GM21367 (cell line): ENCODE results near the gene HEXB.
"Not testable (repeated sequence)": the region's sequence is repeated elsewhere in the genome, so short reads cannot be mapped to it uniquely, and the experiment has no call there.

Source experiments
- ATAC-seq: cut with Tn5 transposase; IDR thresholded peaks from one replicate; pipeline ENCODE4 v1.9.1; 2021; ENCODE audit not compliant: unreplicated experiment

HEXB gene

DNA sequence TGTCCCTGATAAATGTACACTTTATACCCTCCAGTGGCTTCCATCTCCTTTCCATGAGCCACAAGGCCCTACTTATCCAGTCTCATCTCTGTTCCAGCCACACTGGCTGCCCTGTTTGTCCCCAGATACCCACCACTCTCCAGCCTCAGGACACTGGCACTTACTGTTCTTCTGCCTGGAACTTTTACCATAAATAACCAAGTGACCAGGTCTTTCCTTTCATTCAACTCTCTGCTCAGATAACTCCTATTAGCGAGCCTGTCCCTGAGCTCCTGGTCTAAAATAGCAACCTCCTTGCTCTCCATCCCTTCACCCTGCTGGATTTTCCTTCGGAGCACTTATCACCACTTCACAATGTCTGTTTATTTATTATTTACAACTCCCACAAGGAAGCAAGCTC lies 27.9 kb upstream of the HEXB start:
- no peak for ATAC-seq

DNA sequence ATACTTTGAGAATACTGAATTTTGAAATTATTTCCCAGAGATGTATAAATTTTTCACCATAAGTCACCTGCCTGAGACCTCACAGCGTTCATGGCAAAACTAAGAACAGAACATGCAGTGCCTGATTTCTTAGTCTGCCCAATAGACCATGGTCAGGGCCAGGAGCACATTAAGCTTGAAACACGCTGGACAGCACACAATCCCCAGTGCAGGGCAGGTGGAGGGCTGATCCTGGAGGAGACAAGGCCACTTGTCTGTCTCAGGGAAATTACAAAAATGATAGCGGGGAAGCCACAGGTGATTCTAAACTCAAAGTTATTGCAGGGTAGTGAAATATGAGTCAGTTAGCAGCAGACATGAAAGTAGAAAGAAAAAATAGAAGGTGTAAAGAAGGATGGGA lies 25.9 kb upstream of the HEXB start:
- ATAC-seq, result no peak

DNA sequence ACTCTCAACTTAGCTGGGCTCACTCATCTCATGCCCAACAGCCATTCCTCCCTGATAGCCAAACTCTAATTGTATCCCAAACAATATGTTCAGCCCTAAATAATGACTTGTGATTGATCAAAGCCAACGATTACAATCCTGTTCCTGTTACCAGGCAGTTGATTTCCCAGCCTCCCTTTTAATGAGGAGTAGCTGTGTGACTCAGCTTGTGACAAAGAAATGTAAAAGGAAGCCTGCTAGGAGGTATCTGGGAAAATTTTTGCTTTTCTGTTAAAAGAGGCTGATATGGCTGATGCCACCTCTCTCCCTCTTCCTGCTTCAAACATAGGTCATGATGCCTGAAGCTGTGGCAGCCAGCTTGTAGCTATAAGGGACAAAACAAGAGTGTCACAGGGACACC lies 24.9 kb upstream of the HEXB start:
- no peak for ATAC-seq

- ATAC-seq, result no peak
Observed at GRCh38 chr5:74660873-74661272, 24.2 kb upstream of the HEXB start.

- no peak for ATAC-seq
Observed at GRCh38 chr5:74664551-74664950, 20.5 kb upstream of the HEXB start.

DNA sequence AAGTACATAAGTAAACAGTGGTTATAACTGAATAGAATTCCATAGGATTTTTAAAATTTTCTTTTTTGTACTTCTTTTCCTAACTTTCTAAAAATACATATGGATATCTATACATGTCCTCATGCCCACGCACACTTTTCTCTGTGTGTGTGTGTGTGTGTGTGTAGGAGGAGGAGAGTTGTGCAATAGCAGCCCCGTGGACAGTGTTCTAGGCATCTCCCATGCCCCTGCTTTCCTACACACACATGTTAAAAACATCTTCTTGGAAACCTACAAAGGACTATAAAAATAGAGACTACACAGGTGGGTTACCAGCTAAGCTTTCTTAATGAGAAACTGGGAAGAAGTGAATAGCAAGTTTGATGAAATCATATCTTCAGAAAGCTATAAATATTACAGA lies 19.8 kb upstream of the HEXB start:
- ATAC-seq, result no peak

DNA sequence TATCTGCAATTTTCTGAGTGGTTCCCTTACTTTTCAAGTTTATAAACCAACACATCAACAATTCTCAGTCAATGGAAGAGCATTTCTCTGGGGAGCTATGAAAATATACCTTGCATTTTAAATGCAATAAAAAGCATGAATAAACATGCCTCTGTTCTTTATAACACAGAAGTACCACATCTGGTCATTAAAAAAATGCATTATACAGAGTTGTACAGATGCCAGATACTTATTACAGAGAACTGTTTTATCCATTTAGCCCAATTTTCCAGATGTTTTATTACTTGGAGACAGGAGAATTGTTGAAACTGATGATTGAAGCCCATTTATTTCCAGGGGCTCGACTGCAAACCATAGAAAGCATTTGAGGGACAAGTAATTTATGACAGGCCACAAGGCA lies 19.2 kb upstream of the HEXB start:
- ATAC-seq, result no peak

DNA sequence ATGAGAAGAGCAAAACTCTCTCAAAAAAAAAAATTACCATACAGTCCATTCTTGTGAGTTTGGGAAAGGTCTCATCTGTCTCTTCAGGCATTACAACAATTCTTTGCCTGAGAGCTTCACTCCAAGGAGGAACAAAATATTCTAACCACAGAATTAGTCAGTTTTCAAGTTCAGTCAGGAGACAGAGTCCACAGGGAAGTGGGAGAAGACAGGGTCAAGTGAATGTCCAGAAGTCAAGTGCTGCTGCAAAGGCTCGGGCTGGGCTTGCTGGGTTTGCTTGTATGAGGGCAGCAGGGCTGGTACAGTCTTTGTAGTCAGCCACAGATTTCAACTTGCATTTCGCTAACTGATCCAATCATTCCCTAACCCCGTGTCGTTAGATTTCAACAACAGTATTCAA lies 17.6 kb upstream of the HEXB start:
- no peak for ATAC-seq

GRCh38 chr5:74669821-74670220 lies 15.2 kb upstream of the HEXB start:
- ATAC-seq, result no peak

GRCh38 chr5:74670396-74671038 lies 14.5 kb upstream of the HEXB start:
- ATAC-seq, result no peak

DNA sequence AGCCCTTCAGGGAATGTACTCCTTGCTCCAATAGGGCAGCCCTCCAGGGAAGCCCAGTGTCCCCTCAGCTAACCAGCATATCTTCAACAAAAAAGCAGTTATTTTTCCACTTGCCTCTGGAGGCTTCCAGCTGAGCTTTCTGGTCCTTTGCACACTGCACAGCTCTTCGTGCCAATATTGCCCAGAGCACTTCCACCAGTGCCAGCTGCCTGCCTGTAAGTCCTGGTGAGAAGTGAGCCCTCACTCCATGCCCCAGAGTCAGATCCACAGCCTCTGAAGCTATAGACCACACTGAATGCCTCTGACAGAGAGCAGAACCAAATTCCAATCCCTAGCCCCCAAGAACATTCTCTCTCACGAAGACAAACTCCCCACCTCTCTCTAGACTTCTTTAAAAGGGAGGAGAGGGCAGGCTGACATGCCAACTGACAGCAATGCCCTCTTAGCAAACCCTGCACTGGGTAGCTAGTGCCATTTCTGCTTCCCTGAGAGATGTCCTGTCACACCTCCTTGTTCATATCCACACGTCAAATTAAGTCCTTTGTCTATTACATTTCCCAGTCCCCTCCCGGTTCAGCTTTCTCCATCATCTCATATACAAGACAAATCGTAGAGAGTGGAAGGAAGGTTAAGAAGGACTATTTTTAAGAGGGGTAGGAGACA lies 12.7 kb upstream of the HEXB start:
- no peak for ATAC-seq

DNA sequence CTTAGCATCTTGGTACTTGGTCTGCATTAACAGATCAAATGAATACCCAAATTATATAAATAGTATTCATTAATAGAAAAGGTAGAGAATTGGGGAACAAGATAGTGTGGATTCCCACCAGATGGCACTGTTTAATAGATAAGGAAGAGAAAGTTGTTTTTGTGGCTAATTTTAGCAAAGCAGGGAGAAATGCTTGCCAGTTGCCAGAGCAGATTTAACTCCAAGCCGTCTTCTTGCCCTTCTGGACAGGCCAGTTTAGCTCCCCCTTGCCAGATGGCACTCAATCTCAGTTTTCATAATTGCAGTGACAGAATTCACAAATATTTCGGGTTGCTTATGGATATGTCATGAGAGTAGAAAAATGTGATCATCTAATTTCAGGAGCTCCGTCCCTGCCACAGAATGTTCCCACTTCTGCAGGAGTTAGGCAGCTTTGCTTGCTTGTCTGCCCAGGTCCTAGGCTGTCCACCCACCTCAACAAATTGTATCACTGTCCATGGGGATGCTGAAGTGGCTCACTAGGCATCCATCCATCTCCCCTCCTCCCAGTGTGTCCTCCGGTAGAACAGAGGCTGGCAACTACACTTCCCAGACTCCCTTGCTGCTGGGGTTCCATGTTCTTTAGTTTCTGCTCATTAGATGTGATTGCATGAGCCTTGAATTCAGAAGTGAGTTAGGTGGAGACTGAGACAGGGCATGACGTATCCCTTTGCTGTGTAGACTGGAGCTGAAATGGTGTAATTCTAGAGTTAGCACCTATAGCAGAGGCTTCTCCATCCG lies 11.8 kb upstream of the HEXB start:
- ATAC-seq, result no peak

GRCh38 chr5:74676466-74676865 lies 8.6 kb upstream of the HEXB start:
- not testable (repeated sequence) for ATAC-seq

DNA sequence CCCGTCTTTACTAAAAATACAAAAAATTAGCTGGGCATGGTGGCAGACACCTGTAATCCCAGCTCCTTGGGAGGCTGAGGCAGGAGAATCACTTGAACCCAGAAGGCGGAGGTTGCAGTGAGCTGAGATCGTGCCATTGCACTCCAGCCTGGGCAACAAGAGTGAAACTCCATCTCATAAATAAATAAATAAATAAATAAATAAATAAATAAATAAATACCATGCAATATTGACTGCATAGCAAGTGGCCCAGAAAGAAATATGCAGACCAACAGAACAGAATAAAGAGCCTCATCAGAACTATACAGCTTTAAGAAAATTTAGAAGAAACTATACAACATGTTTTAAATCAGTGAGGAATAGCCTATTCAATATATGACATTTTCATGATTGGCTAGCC lies 6.9 kb upstream of the HEXB start:
- not testable (repeated sequence) for ATAC-seq

DNA sequence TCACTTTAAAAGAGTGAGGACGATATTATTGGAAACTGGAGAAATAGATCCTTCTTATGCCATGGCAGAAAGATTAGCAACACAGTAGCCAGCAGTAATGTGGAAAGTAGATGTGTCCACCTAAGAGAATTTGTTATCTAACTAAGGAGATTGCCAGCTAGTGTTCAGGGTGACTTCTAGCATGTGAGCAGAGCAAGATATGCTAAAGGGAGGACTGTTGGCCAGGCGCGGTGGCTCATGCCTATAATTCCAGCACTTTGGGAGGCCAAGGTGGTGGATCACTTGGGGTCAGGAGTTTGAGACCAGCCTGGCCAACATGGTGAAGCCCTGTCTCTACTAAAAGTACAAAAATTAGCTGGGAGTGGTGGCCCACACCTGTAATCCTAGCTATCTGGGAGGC lies 5.7 kb upstream of the HEXB start:
- ATAC-seq, result not testable (repeated sequence)

GRCh38 chr5:74679966-74680365 lies 5.1 kb upstream of the HEXB start:
- no peak for ATAC-seq

DNA sequence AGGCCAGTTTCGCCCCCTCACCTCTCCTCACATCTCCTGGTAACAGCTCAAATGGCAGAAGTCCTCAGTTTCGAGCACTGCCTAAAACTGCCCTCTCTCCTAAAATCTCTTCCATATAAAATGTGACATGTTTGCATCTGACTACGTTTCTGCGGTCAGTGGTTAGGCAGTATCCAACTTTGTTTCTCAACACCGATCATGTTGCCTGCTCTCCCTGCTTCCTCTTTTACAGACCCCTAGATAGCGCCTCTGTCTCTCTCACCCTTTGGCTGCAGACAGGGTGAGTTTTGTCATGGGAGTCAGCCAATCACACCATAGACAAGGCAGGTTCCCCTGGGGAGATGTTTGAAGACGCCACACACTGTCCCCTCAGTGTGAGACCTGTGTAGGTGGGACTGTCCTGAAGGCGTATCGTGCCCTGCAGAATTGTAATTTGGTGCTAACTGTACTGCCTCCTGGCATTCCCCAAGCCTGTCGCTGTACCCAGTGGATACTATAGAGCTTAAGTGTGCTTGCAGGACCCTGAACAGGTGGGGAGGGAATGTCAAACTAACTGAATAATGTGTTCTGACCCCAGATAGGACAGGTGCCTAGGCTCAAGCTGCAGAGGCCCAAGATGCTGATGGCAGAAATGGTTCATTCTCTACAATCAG lies 1.1 kb downstream of the HEXB start:
- peak; percentile 41 for ATAC-seq

DNA sequence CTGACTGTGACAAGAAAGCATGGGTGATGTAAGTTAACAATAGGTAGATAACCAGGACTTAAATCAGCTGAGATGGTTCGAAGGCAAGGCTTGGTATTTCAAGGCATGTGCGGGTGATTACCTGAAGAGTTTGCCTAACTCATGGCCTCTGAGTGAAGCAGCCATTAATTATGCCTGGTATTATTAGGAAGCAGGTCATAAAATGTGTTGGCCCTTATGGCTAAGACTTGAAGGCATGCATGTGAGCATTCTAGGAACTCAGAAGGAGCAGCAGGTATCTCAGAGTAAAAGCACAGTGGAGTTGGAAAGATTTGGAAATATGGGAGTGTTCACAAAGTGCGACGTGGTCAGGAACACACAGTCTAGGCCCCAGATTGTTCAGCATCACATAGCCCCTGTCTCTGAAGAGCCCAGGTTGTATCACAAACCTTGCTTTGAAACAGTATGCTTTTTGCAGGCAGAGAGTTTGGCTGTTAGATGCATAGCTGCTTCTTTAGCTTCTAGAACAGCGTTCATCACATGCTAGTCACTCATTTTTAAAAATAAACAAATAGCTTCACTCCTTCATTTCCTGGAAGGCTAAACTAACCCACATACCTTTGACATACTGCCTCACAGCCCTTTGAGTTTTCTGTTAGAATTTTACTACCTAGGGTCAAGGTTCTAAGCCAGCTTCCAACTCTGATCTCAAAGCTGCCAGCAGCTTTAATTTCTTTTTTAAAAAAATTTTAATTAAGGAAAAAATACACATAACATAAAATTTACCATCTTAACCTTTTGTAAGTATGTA lies 2.1 kb downstream of the HEXB start:
- no peak for ATAC-seq

- ATAC-seq, result no peak
Observed at GRCh38 chr5:74693191-74693590, 8.2 kb downstream of the HEXB start.

- ATAC-seq, result no peak
Observed at GRCh38 chr5:74717596-74717995, 32.6 kb downstream of the HEXB start.

GRCh38 chr5:74722271-74722670 lies 37.2 kb downstream of the HEXB start:
- ATAC-seq, result no peak
